HCT116 (cell line): ENCODE results near the gene TLR1. TPM values are rescaled to one million over a fixed set of nuclear protein-coding genes. Genes with fewer than 3 reads are reported as not detected.
A peak's percentile ranks its signal among the peaks of the same experiment; 100 is the strongest.

Experiments
- ATAC-seq: fragments of 200-7000 bp; cut with Tn5 transposase; 2 replicates; pipeline ENCODE4 v1.9.1; 2020; ENCODE audit warnings: mild to moderate bottlenecking, moderate library complexity
- BruUV-seq: library from RNA; stranded (reverse); fragments of 400-500 nt; replicated peaks from 2 replicates; lab custom pipeline; 2021; lab: Mats Ljungman, UMichigan
- CTCF ChIA-PET: fragments of 300-600 bp; sonication (Branson Sonifier 250); formaldehyde crosslinking; loops from one replicate; lab custom pipeline; 2021; ENCODE audit warnings: antibody characterized with exemption; lab: Charles Lee
- POLR2A ChIA-PET: fragments of 300-600, 350-600 bp; sonication (Branson Sonifier 250); formaldehyde crosslinking; loops from one replicate; lab custom pipeline; 2021; ENCODE audit warnings: antibody characterized with exemption; lab: Charles Lee
- RAD21 ChIA-PET, 2 experiments: fragments of 300-600 bp; sonication (Branson Sonifier 250); formaldehyde crosslinking; loops; one replicate each; lab custom pipeline; 2023; ENCODE audit warnings: low total read pairs in 2 of 2; ENCODE audit not compliant: uncharacterized antibody in 2 of 2, unreplicated experiment in 2 of 2, low non-redundant PET in 1 of 2; lab: Charles Lee
- DNase-seq: peaks from one replicate; pipeline ENCODE4 v3.0.0-alpha.2; 2010; ENCODE audit warnings: low read depth, low spot score
- H2AFZ ChIP-seq: fragments of 200-600 bp; shearing (Covaris generic), sonication (generic); 2 replicates; pipeline ENCODE4 v1.6.1; 2017; ENCODE audit warnings: low read depth, mixed run types, mixed read lengths, antibody characterized with exemption, low read length; ENCODE audit not compliant: poor library complexity, severe bottlenecking
- H3K27ac ChIP-seq: 2 replicates; pipeline ENCODE4 v1.5.1; 2012; ENCODE audit warnings: low read depth, low read length
- H3K27me3 ChIP-seq: fragments of 200-600 bp; sonication (generic); 2 replicates; pipeline ENCODE4 v1.6.1; 2016; ENCODE audit warnings: mixed run types, low read length, mixed read lengths; ENCODE audit not compliant: insufficient read depth
- H3K36me3 ChIP-seq, 2 experiments: fragments of 200-500 bp in 1 of 2; fragments of 200-600 bp in 1 of 2; sonication (Bioruptor generic) in 1 of 2; sonication (generic) in 1 of 2; 2 replicates each; pipeline versions ENCODE4 v1.5.1 to v1.6.1; 2014 to 2016; ENCODE audit warnings: low read length in 2 of 2, inconsistent platforms in 1 of 2, mixed read lengths in 1 of 2, mixed run types in 1 of 2; ENCODE audit not compliant: insufficient read depth in 2 of 2, control insufficient read depth in 1 of 2
- H3K4me1 ChIP-seq, 2 experiments: fragments of 200-600 bp in 1 of 2; sonication (generic) in 1 of 2; 2 replicates each; pipeline versions ENCODE4 v1.5.1 to v1.6.1; 2012 to 2017; ENCODE audit warnings: low read length in 2 of 2, inconsistent platforms in 1 of 2, mild to moderate bottlenecking in 1 of 2, mixed read lengths in 1 of 2, mixed run types in 1 of 2, moderate library complexity in 1 of 2; ENCODE audit not compliant: insufficient read depth in 2 of 2, control insufficient read depth in 1 of 2
- H3K4me2 ChIP-seq: fragments of 200-600 bp; sonication (generic); 2 replicates; pipeline ENCODE4 v1.6.1; 2017; ENCODE audit warnings: mixed run types, low read length, mixed read lengths
- H3K4me3 ChIP-seq, 2 experiments: fragments of 200-600 bp in 1 of 2; sonication (generic) in 1 of 2; replicated peaks in 1 of 2; 2 replicates each; pipeline ENCODE4 v1.5.1; 2011 to 2016; ENCODE audit warnings: low read length in 2 of 2, control low read depth in 1 of 2, low read depth in 1 of 2, mild to moderate bottlenecking in 1 of 2, mixed read lengths in 1 of 2, mixed run types in 1 of 2
- H3K79me2 ChIP-seq: fragments of 200-600 bp; sonication (generic); 2 replicates; pipeline ENCODE4 v1.6.1; 2017; ENCODE audit warnings: mild to moderate bottlenecking, mixed run types, low read length, moderate library complexity, mixed read lengths; ENCODE audit not compliant: insufficient read depth
- H3K9ac ChIP-seq: fragments of 200-600 bp; sonication (generic); 2 replicates; pipeline ENCODE4 v1.6.1; 2016; ENCODE audit warnings: low read length, mixed read lengths
- H3K9me2 ChIP-seq: fragments of 200-600 bp; sonication (generic), shearing (Covaris generic); 2 replicates; pipeline ENCODE4 v1.6.1; 2017; ENCODE audit warnings: mixed run types, mild to moderate bottlenecking, moderate library complexity; ENCODE audit not compliant: insufficient read depth
- H3K9me3 ChIP-seq, 2 experiments: fragments of 200-500 bp in 1 of 2; fragments of 200-600 bp in 1 of 2; sonication (Bioruptor generic) in 1 of 2; sonication (generic) in 1 of 2; 2 replicates each; pipeline ENCODE4 v1.6.1; 2014 to 2017; ENCODE audit warnings: low read length in 2 of 2, mixed read lengths in 2 of 2, inconsistent platforms in 1 of 2, low read depth in 1 of 2, mild to moderate bottlenecking in 1 of 2, mixed run types in 1 of 2, moderate library complexity in 1 of 2; ENCODE audit not compliant: control insufficient read depth in 1 of 2, insufficient read depth in 1 of 2
- H4K20me1 ChIP-seq: fragments of 200-600 bp; sonication (generic), shearing (Covaris generic); 2 replicates; pipeline ENCODE4 v1.6.1; 2017; ENCODE audit warnings: mixed run types, mild to moderate bottlenecking, moderate library complexity; ENCODE audit not compliant: insufficient read depth
- ATF3 ChIP-seq: IDR thresholded peaks from 2 replicates; pipeline ENCODE4 v1.6.1; 2012
- CBX3 ChIP-seq: IDR thresholded peaks from 2 replicates; pipeline ENCODE4 v1.6.1; 2012; ENCODE audit warnings: low read depth
- CTCF ChIP-seq, 3 experiments: fragments of 200-600 bp in 1 of 3; sonication (generic) in 1 of 3; IDR thresholded peaks in 2 of 3; conservative IDR thresholded peaks in 1 of 3; 2 replicates each; pipeline ENCODE4 v1.5.1; 2012 to 2017; ENCODE audit warnings: low read depth in 2 of 3, low read length in 2 of 3, antibody characterized with exemption in 1 of 3, borderline replicate concordance in 1 of 3, control low read depth in 1 of 3, mild to moderate bottlenecking in 1 of 3, mixed read lengths in 1 of 3, mixed run types in 1 of 3, moderate library complexity in 1 of 3; ENCODE audit not compliant: insufficient read depth in 1 of 3
- EGR1 ChIP-seq: IDR thresholded peaks from 2 replicates; pipeline ENCODE4 v1.6.1; 2012; ENCODE audit warnings: low read depth
- ELF1 ChIP-seq: IDR thresholded peaks from 2 replicates; pipeline ENCODE4 v1.6.1; 2012; ENCODE audit warnings: low read depth, borderline replicate concordance
- EZH2phosphoT487 ChIP-seq: fragments of 200-600 bp; IDR thresholded peaks from 2 replicates; pipeline ENCODE4 v1.6.1; 2018; ENCODE audit warnings: antibody characterized with exemption, borderline replicate concordance
- JUND ChIP-seq: IDR thresholded peaks from 2 replicates; pipeline ENCODE4 v1.6.1; 2012
- MAX ChIP-seq: IDR thresholded peaks from 2 replicates; pipeline ENCODE4 v1.6.1; 2012
- POLR2A ChIP-seq: IDR thresholded peaks from 2 replicates; pipeline ENCODE4 v1.7.0; 2011; ENCODE audit warnings: borderline replicate concordance; ENCODE audit not compliant: insufficient read depth, insufficient read length; ENCODE audit errors: extremely low read depth
- POLR2AphosphoS5 ChIP-seq: IDR thresholded peaks from 2 replicates; pipeline ENCODE4 v1.6.1; 2011; ENCODE audit warnings: mild to moderate bottlenecking, low read depth, low read length, moderate library complexity
- RAD21 ChIP-seq: IDR thresholded peaks from 2 replicates; pipeline ENCODE4 v1.6.1; 2012; ENCODE audit warnings: low read depth, mild to moderate bottlenecking
- REST ChIP-seq: IDR thresholded peaks from 2 replicates; pipeline ENCODE4 v1.6.1; 2012; ENCODE audit warnings: low read depth
- SIN3A ChIP-seq: IDR thresholded peaks from 2 replicates; pipeline ENCODE4 v1.6.1; 2012; ENCODE audit warnings: low read depth
- SP1 ChIP-seq: IDR thresholded peaks from 2 replicates; pipeline ENCODE4 v1.6.1; 2012; ENCODE audit warnings: low read depth
- SRF ChIP-seq: IDR thresholded peaks from 2 replicates; pipeline ENCODE4 v1.6.1; 2012; ENCODE audit warnings: low read depth
- TCF7L2 ChIP-seq: IDR thresholded peaks from 2 replicates; pipeline ENCODE4 v1.7.0; 2011; ENCODE audit warnings: borderline replicate concordance, inconsistent platforms; ENCODE audit not compliant: insufficient read depth, insufficient read length; ENCODE audit errors: extremely low read depth
- ZBTB33 ChIP-seq: IDR thresholded peaks from 2 replicates; pipeline ENCODE4 v1.6.1; 2011; ENCODE audit warnings: mild to moderate bottlenecking, low read length, moderate library complexity; ENCODE audit not compliant: insufficient replicate concordance; ENCODE audit errors: extremely low read depth
- ZFX ChIP-seq: fragments of 450-650 bp; IDR thresholded peaks from 2 replicates; pipeline ENCODE4 v1.6.1; 2017
- ZNF274 ChIP-seq: fragments of 200-500 bp; sonication (Bioruptor generic); IDR thresholded peaks from 2 replicates; pipeline ENCODE4 v1.6.1; 2014; ENCODE audit warnings: mild to moderate bottlenecking, low read depth, low read length, inconsistent platforms
- intact Hi-C: fragments of 100-400 bp; cut with micrococcal nuclease; formaldehyde crosslinking; loops from 2 replicates; pipeline ENCODE4 v1.10.0; 2022
- total RNA-seq: library from RNA; stranded (reverse); gene quantifications from one replicate; pipeline ENCODE4 v1.2.1, GENCODE V29; 2021; ENCODE audit not compliant: unreplicated experiment

The TLR1 gene
- total RNA-seq, 1 experiment from 2014 or later: 1.4 TPM

- RAD21 ChIA-PET: no interaction called here
- peak overlapping the region; percentile 92 for H2AFZ ChIP-seq
- H3K9me2 ChIP-seq: no peaks in the 10 kb centered on the region
- H3K79me2 ChIP-seq: no peaks in the 10 kb centered on the region
- POLR2A ChIA-PET: no interaction called here
- H3K27ac ChIP-seq: peak overlapping the region; percentile 62
- ATAC-seq (peak; percentile 91), DNase-seq (peak; percentile 81)
- H3K36me3 ChIP-seq: no peaks in the 10 kb centered on the region
- H3K4me2 ChIP-seq: peak overlapping the region; percentile 68
- peaks cover 20 to 38% of the 10 kb centered on the region in 2 experiments for H3K4me1 ChIP-seq
- BruUV-seq: no TSS peak
- peak overlapping the region in 1 of 2 experiments; percentile 13; a peak in 2 of 4 replicates for H3K4me3 ChIP-seq
- no peaks in the 10 kb centered on the region for H3K9me3 ChIP-seq
- H4K20me1 ChIP-seq: no peaks in the 10 kb centered on the region
- H3K9ac ChIP-seq: peak overlapping the region; percentile 5; the same call in 1 of the 2 replicates
- CTCF ChIA-PET: no interaction called here
- H3K27me3 ChIP-seq: no peaks in the 10 kb centered on the region
- intact Hi-C loops: no loop called here
- TF ChIP-seq ATF3 (no peak), REST (no peak), ZBTB33 (no peak), POLR2A (no peak), SRF (0 out of 2 replicates have a peak, but pooled peaks have one; percentile 16), CBX3 (peak; percentile 10; the same call in 1 of the 2 replicates), ZFX (peak; percentile 32; the same call in 1 of the 2 replicates), RAD21 (no peak), EGR1 (peak; percentile 77), JUND (no peak), SP1 (no peak), ELF1 (no peak), EZH2phosphoT487 (no peak), POLR2AphosphoS5 (peak; percentile 43; the same call in 1 of the 2 replicates), MAX (no peak; the same call in 1 of the 2 replicates), CTCF (IDR thresholded peaks at IDR 0.05 in 2 of 3, conservative IDR thresholded peaks at IDR 0.05 in 1 of 3; ENCODE audit: borderline replicate concordance in 1 of 3, insufficient read depth in 1 of 3, low read depth in 2 of 3, low read length in 2 of 3) (no peak), TCF7L2 (peak; percentile 57), ZNF274 (no peak), SIN3A (no peak)
Observed at GRCh38 chr4:38752941-38753806, 51.4 kb downstream of the TLR1 start.
